SK-MEL-5 (cell line): ENCODE measurements around the gene DUSP6. TPM values are rescaled to one million over a fixed set of nuclear protein-coding genes. Genes with fewer than 3 reads are reported as not detected.

Source experiments
- DNase-seq: peaks from one replicate; pipeline ENCODE4 v3.0.0-alpha.2; 2016; ENCODE audit warnings: low read depth, low spot score
- in situ Hi-C: cut with HindIII; loops from 2 replicates; pipeline ENCODE4 v1.10.0; 2016; ENCODE audit warnings: low sequenced_read_pairs, high pct_unique_total_duplicates, low pct_unique_long_range_greater_than_20kb
- total RNA-seq: library from RNA; depleted of rRNA; stranded (reverse); fragments of >200 nt; shearing (Covaris generic); gene quantifications from 2 replicates; pipeline ENCODE4 v1.2.3, GENCODE V29; 2014

The DUSP6 gene
- total RNA-seq, 1 experiment from 2014 or later = 229 TPM

DNA sequence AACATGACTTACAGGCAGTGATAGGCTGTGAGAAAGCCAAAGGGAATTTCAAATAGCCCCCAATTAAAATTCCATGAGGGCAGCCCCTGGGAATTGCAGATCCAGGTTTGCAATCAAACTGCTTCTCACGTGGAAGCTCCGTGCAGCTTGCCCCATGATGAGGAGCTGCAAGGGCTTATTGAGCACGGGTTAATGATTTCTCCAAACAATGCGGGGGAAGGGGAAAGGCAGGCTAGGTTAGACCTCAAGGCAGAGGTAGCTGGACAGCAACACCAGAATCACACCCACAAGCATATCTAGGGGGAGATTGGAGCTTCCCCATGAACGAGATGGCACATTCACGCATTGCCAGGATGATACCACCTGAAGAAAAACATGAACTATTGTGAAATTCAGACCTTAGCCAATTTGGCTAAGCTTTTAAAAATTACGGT lies 5.0 kb upstream of the DUSP6 start:
- in situ Hi-C loops = no loop called here
- no peak for DNase-seq

DNA sequence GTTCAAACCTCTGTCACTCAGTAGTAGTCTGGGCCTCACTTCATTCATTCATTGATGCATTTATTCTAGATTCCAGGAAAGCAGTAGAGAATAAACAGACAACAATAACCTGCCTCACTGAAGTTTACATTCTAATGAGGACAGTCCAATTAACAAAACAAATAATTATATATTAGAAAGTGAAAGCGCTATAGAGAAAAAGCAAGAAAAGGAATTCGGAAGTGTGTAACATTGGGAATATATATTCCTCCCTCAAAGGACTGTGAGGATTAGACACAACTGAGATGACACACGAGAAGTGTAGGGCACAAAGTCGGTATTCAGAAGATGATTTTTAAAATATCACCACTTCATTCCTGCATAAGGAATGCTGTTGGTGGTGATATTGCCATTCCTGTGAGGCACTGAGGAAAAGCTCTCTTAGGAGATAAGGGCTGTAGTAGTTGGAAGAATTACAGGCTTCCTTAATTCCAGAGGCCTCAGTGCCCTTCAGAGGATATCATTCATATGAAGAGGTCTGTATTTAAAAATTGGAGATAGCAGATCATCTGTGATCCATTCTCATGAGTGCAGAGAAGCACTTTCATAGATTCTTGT lies 3.9 kb upstream of the DUSP6 start:
- DNase-seq = no peak
- in situ Hi-C loops = no loop called here

DNA sequence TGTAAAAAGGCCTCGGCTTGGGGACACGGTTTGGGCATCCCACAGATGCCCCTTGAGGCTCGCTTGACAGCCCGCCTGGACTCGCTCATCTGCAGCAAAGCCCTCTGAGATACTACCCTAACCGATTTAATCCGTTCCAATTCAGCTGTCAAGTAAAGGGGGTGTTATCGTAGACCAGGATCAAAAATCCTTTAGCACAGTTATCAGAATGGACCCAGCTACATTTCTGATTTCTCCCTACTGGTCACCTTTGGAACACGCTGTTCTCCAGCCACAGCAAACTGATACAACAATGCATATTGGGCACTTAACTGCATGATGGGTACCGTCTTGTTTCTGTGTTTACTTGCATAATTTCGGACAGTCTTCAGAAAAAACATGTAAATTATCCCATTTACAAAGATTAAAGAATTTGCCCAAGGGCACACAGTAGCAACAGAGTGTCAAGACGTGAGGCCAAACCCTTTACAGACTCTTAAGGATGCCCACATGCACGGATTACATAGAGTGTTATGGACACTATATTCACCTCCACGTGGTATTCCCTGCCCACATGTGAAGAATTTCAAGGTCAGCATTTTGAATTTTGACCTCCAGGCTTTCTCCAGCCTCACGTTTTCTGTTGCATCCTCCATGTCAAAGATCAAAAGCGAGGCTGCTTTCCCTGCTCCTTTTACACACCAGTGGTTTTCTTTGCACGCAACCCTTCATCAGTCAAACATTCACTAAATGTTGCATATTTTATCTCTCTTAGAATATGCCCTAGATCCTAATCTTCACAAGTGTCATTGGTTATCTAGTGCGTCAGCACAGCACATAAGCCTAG lies 3.2 kb upstream of the DUSP6 start:
- DNase-seq = peak; percentile 43
- in situ Hi-C loops = no loop called here

DNA sequence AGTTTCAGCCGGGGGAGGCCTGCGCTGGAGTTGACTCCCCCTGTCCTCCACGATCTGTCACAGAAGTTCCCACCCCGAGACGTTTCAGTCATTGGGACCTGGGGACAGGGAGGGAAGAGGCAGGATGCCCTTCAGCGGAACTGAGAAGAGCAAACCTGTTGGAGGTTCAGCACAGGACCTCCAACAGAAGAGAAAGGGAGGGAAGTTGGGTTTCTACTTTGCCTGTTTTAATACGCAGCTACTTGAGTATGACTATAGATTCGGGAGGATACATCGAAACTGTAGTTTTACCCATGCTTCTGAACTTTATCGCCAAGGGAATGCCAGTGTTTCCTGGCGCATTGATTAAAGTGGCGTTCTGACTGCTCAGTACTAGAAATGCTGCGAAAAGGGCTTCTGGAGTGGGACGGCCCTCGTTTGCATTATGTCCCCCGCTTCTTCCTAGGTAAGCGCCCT lies 2.3 kb upstream of the DUSP6 start:
- no peak for DNase-seq
- in situ Hi-C loops = no loop called here

DNA sequence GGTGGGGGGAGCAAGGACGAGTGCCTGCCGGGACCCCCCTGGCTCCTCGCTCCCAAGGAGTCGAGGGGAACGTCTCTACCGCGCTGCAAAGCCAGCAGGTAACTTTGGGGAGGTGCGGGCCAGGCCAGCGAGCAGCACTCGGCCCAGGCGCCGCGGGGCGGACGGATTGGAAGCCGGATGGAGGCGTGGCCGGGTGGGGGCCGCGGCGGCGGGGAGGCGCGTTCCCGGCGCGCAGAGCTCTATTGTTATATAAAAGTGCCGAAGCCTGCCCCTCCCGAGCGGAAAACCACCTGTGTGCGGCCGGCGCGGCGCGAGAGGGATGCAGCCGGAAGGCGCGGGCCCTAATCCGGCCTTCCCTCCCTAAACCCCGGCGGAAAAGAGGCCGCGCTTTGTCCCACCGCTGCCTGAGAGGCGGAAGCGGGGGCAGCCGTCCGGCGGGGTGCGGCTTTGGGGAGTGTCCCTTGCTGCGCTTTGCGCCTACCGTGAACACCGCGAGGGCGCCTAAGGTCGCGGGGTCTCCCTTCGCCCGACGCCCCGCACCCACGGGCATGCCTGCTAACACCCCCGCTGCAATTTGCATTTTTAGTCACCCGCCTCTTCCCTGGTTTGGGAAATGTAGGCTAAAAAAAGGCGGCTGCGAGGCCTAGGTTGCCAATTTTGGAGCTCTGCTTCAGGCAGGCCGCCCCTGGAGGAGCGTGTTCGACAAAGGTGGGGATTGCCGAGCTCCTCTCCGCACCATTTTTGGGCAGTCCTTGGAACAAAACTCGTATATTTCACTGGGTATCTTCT lies 1.7 kb upstream of the DUSP6 start:
- in situ Hi-C loops = no loop called here
- DNase-seq = peak; percentile 62

GRCh38 chr12:89353188-89353822 lies 1.0 kb upstream of the DUSP6 start:
- peak; percentile 61 for DNase-seq
- in situ Hi-C loops = no loop called here

DNA sequence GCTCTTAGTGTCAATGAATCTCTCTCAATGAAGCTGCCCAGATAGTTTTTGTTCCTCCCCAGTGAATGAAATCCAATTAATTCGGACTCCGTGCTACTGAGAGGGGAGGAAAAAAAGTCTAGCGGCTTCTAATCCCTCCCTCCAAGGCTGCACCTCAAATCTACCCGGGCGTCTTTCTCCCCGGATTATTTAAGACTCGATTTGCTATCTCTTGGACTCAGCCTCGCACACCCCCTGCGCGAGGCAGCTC lies 134 bp downstream of the DUSP6 start:
- in situ Hi-C loops = no loop called here
- no peak for DNase-seq

DNA sequence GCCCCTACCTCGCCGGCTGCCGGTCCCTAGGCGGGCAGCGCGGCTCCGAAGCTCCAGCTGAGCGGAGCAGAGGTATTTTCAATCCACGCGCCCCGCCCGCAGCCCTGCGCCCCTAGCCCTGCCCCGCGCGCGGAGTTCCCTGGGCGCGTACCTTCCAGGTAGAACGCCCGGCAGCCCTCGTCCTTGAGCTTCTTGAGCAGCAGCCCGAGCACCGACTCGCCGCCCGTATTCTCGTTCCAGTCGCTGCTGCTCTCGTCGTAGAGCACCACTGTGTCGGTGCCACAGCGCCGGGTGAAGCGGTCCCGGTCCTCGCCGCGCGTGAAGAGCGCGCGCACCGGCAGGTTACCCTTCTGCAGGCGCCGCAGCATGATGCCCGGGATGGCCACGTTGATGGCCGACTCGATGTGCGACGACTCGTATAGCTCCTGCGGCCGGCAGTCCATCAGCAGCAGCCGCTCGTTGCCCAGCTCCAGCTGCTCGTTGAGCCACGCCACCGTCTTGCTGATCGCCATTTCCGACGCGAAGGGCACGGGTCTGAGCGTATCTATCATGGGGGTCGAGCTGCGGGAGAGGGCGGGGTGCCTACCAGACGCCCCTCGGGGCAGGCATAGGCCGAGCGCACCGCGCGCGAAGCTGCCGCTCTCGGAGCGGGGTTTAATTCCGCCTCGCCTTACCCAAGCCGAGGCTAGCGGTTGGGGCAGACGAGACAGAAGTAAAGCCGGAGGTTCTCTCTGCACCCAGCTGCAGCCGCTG lies 636 bp downstream of the DUSP6 start:
- no peak for DNase-seq
- in situ Hi-C loops = no loop called here

DNA sequence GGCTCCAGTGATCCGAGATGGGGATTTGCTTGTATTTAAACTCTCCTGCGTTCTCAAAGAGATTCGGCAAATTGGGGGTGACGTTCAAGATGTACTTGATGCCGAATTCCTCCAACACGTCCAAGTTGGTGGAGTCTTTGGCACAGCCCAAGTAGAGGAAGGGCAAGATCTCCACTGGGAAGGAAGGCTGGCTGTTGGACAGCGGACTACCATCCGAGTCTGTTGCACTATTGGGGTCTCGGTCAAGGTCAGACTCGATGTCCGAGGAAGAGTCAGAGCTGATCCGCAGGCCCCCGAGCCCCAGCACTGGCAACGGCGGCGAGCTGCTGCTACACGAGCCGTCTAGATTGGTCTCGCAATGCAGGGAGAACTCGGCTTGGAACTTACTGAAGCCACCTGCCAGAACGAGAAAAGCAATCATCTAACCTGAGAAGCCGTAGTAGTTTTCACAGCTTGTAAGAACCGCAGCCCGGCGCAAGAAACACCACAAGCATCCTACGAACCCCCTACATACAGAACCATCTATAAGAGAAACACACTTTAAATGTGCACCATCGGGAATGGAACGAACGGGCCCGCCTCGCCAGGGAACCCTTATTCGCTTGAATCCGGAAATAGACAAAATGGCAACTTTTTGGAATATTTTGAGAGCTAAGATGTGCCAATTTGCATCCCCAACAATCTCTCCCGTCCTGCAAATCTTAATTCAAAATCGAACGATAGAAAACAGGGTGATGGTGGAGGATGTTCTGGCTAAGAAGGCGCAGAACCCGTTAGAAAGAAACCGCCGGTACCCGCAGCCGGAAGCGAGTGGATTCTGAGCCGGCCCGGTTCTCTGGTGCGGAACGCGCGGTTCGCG lies 1.4 kb downstream of the DUSP6 start:
- in situ Hi-C loops = no loop called here
- peak; percentile 26 for DNase-seq

- in situ Hi-C loops = no loop called here
Measured at GRCh38 chr12:89350260-89350629, 2.1 kb downstream of the DUSP6 start.

DNA sequence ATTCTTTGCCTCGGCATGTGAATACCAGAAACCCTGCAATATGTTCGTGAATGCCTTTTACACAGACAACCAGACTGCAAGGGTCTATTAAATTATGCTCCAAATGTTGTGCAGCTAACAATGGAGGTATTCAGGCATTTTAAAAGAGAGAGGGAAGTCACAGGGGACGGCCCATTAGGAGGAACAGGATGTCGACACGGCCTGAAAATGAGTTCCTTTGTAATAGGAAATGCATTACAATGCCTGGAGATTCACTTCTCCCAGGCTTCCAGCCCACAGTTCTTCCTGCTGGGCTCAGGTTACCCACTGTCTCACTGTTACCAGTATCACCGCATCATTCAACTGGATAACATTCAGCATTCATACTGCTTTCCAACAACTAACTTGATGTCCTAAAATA lies 2.5 kb downstream of the DUSP6 start:
- in situ Hi-C loops = no loop called here
- peak; percentile 99 for DNase-seq

More at GRCh38 chr12:89350260-89350629, 2.1 kb downstream of the DUSP6 start:
- no peak for DNase-seq

DNA sequence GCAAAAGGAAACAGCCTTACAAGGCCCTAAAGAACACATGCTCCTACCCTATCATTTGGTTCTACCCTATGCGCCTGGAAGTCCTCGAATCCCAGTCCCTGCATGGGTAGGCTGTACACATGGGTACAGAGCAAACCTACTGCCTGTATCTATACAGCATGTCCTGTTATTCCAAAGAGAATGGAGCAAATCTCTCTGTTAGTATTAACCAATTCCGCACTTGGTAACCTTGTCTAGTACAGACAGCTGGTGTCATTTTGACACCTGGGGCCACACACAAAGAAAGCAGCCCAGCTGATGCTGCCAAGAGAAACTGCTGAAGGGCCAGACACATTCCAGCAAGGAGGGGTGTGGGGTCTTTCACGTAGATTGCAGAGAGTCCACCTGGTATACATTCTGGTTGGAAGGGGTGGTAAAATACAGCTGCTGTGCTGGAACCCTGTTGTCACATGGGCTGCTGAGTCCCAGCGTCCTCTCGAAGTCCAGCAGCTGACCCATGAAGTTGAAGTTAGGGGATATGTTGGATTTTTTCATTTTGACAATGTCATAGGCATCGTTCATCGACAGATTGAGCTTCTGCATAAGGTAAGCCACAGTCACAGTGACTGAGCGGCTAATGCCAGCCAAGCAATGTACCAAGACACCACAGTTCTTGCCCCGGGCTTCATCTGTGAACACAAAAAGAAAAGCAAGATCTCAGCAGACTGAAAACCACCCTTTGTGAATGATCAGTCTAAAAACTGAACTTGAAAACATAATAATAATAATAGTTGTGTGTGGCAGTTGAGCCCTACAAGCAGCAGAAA lies 3.2 kb downstream of the DUSP6 start:
- in situ Hi-C loops = no loop called here
- DNase-seq = peak; percentile 43

- peak; percentile 20 for DNase-seq
- in situ Hi-C loops = no loop called here
Measured at GRCh38 chr12:89347325-89347829, 4.9 kb downstream of the DUSP6 start.

DNA sequence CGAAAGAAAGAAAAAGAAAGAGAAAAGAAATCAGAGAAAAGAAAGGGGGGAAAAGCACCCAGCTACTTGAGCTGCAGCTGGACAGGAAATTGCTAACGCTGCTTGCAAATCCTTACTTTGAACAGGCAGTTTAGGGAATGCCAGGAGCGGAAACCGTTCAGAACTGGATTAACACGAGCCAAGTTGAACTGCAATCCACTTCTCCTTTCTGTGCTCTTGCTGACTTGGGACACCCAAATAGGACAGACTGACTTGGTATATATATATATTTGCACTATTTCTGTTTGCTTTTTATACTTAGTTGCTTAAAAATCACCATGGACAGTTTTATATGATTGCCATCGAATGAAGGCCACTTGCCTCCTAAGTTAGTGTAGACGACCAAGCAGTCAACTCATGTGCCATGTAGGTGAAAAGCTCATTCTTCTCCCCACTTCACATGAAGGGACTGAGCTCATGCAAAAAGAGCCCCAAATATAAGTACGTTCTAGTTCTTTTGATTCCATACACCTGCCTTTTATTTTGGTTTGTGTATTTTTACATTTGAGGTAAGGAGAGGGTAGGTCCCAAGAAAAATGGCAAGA lies 5.5 kb downstream of the DUSP6 start:
- in situ Hi-C loops = no loop called here
- DNase-seq = peak; percentile 56

DNA sequence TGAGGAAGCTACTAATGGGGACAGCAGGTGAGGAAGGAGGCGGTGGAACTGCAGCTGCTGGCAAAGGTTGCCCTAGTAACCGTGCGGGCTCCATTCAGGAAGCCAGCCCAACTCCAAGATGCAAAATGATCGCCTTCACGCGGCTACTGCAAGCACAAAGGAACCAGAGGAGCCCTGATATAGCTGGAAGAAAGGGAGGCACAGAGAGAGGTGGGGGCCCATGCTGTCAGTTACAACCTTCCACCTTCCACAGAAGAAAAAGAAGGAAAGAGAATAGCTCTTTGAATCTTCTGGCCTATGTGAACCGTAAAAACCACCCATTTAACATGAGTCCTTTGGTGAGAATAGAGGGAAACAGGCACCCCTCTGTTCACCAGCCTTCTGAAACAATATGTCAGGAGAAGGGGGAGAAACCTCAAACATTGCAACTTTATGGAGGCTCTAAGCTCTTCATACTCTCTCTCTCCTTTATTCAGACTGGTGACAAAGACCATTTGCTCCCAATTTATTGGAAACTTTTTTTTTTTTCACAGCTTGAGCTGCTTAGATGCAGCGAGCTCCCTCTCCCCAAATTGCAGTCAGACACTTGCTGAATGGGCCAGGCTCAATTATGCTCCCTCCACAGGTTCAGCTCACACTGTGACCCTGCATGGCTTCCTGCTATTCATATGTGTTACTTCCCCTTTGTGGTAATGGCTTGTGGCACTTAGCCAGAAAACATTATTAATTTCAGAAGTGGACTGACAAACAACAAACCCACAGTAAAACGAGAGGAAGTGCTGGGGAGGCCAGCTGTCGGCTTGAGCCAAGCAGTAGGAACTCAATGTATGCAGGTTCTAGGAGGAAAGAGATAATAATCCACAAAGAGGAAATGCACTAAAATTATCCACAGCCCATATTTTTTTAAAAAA lies 6.2 kb downstream of the DUSP6 start:
- peak; percentile 87 for DNase-seq
- in situ Hi-C loops = no loop called here
